GM18505 (cell line): ENCODE results near the gene SLC9A2.

ENCODE experiments used
- ATAC-seq: cut with Tn5 transposase; IDR thresholded peaks from one replicate; pipeline ENCODE4 v1.9.1; 2021; ENCODE audit not compliant: unreplicated experiment
- POLR2A ChIP-seq: IDR thresholded peaks from 4 replicates; pipeline ENCODE4 v1.6.1; 2011; ENCODE audit warnings: borderline replicate concordance; ENCODE audit not compliant: insufficient read depth, insufficient read length; ENCODE audit errors: extremely low read depth

SLC9A2 gene

GRCh38 chr2:102599486-102599885, 19.9 kb upstream of the SLC9A2 start:
- ATAC-seq = no peak
- no peak for TF ChIP-seq POLR2A

- TF ChIP-seq POLR2A = no peak
- ATAC-seq = no peak
Measured at GRCh38 chr2:102601730-102602129, 17.6 kb upstream of the SLC9A2 start.

- ATAC-seq = no peak
- TF ChIP-seq POLR2A = no peak
Measured at GRCh38 chr2:102603904-102604303, 15.4 kb upstream of the SLC9A2 start.

GRCh38 chr2:102604769-102605168, 14.6 kb upstream of the SLC9A2 start:
- no peak for ATAC-seq
- no peak for TF ChIP-seq POLR2A

- ATAC-seq = no peak
Measured at GRCh38 chr2:102606353-102606752, 13.0 kb upstream of the SLC9A2 start.

GRCh38 chr2:102615620-102616436, 3.5 kb upstream of the SLC9A2 start:
- no peak for TF ChIP-seq POLR2A
- peak; percentile 85 for ATAC-seq

More at GRCh38 chr2:102606353-102606752, 13.0 kb upstream of the SLC9A2 start:
- TF ChIP-seq POLR2A = no peak

- no peak for TF ChIP-seq POLR2A
- no peak for ATAC-seq
Measured at GRCh38 chr2:102618452-102619413, 620 bp upstream of the SLC9A2 start.

- no peak for TF ChIP-seq POLR2A
- no peak for ATAC-seq
Measured at GRCh38 chr2:102620332-102620731, 979 bp downstream of the SLC9A2 start.

- ATAC-seq = no peak
- no peak for TF ChIP-seq POLR2A
Measured at GRCh38 chr2:102621630-102622029, 2.3 kb downstream of the SLC9A2 start.

GRCh38 chr2:102622646-102623045, 3.3 kb downstream of the SLC9A2 start:
- no peak for ATAC-seq
- no peak for TF ChIP-seq POLR2A

GRCh38 chr2:102630458-102630857, 11.1 kb downstream of the SLC9A2 start:
- no peak for ATAC-seq
- no peak for TF ChIP-seq POLR2A

- no peak for TF ChIP-seq POLR2A
- ATAC-seq = no peak
Measured at GRCh38 chr2:102632380-102633175, 13.2 kb downstream of the SLC9A2 start.

GRCh38 chr2:102634831-102635241, 15.5 kb downstream of the SLC9A2 start:
- no peak for TF ChIP-seq POLR2A
- no peak for ATAC-seq
